HUES48 (cell line): ENCODE results near the gene TSPAN8.
"Not testable (repeated sequence)": the region's sequence is repeated elsewhere in the genome, so short reads cannot be mapped to it uniquely, and the experiment has no call there.

Source experiments
- H3K27ac ChIP-seq: one replicate; pipeline ENCODE4 v1.7.0; 2013; ENCODE audit warnings: low read depth, low read length, inconsistent platforms
- H3K27me3 ChIP-seq: 2 replicates; pipeline ENCODE4 v1.6.1; 2013; ENCODE audit warnings: mild to moderate bottlenecking, low read length; ENCODE audit not compliant: control insufficient read depth, insufficient read depth
- H3K36me3 ChIP-seq: 2 replicates; pipeline ENCODE4 v1.6.1; 2013; ENCODE audit warnings: low read length; ENCODE audit not compliant: control insufficient read depth, insufficient read depth
- H3K4me1 ChIP-seq: 2 replicates; pipeline ENCODE4 v1.6.1; 2013; ENCODE audit warnings: mild to moderate bottlenecking, low read length; ENCODE audit not compliant: control insufficient read depth, insufficient read depth
- H3K4me3 ChIP-seq: 2 replicates; pipeline ENCODE4 v1.5.1; 2013; ENCODE audit warnings: mild to moderate bottlenecking, low read depth, low read length
- H3K9ac ChIP-seq: 2 replicates; pipeline ENCODE4 v1.6.1; 2013; ENCODE audit warnings: mild to moderate bottlenecking, low read depth, low read length, moderate library complexity
- H3K9me3 ChIP-seq: 2 replicates; pipeline ENCODE4 v1.6.1; 2013; ENCODE audit warnings: low read length; ENCODE audit not compliant: control insufficient read depth, insufficient read depth

TSPAN8 gene

GRCh38 chr12:71128191-71128788 is 29.5 kb downstream of the TSPAN8 start:
- no peak overlapping the region for H3K4me3 ChIP-seq
- no peaks in the 10 kb centered on the region for H3K27me3 ChIP-seq
- no peaks in the 10 kb centered on the region for H3K36me3 ChIP-seq
- H3K9ac ChIP-seq, result no peak overlapping the region
- no peak overlapping the region for H3K27ac ChIP-seq
- peaks cover 7% of the 10 kb centered on the region for H3K4me1 ChIP-seq
- no peaks in the 10 kb centered on the region for H3K9me3 ChIP-seq

DNA sequence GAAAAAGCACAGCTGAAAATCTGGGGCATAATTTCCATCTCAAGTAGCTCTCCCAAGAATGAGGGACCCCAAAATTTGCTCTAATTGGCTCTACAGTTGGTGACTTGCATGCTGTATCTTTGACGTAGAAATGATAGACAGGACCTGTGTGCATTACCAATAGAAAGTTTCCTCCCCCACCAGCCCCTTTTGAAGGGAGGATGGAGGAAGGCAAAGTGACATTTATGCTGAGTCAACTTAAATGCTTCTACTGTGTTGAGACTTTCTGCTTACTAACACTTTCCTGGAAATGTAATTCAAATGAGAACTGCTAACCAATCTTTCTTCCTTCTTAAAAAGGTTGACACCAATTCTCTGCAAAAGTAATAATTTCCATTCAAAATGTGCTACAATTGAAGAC is 31.9 kb downstream of the TSPAN8 start:
- no peaks in the 10 kb centered on the region for H3K27me3 ChIP-seq
- H3K27ac ChIP-seq, result no peak overlapping the region
- H3K36me3 ChIP-seq, result no peaks in the 10 kb centered on the region
- peaks cover 7% of the 10 kb centered on the region for H3K4me1 ChIP-seq
- H3K4me3 ChIP-seq, result no peak overlapping the region
- H3K9ac ChIP-seq, result no peak overlapping the region
- H3K9me3 ChIP-seq, result no peaks in the 10 kb centered on the region

DNA sequence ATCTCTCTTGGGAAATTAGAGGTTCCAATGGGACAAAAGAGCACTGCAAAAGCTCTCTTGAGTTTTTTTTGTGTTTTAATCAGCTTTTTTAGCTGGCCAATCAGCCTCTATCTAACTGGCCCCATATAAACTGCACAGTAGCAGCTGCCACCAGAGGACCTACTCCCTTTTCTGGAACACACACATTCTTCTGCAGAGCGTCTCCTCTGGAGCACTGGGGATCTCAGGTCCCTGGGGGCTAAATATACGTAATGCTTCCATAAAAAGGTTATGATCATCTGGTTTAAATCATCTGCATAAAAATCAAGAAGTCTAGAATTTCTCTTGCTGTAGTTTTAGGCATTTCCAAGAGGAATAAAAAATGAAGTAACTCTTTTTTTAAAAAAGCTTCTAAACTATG is 32.3 kb downstream of the TSPAN8 start:
- no peak overlapping the region for H3K4me3 ChIP-seq

GRCh38 chr12:71124835-71125460 is 32.9 kb downstream of the TSPAN8 start:
- H3K9me3 ChIP-seq, result no peaks in the 10 kb centered on the region
- H3K27me3 ChIP-seq, result no peaks in the 10 kb centered on the region
- H3K36me3 ChIP-seq, result no peaks in the 10 kb centered on the region
- no peak overlapping the region for H3K4me3 ChIP-seq
- no peak overlapping the region for H3K9ac ChIP-seq
- H3K4me1 ChIP-seq, result peaks cover 7% of the 10 kb centered on the region
- no peak overlapping the region for H3K27ac ChIP-seq

More for the DNA sequence above, 32.3 kb downstream of the TSPAN8 start:
- Histone ChIP-seq H3K9ac (no peak overlapping the region), H3K9me3 (no peaks in the 10 kb centered on the region), H3K27me3 (no peaks in the 10 kb centered on the region), H3K27ac (no peak overlapping the region), H3K36me3 (no peaks in the 10 kb centered on the region), H3K4me1 (peaks cover 7% of the 10 kb centered on the region)

DNA sequence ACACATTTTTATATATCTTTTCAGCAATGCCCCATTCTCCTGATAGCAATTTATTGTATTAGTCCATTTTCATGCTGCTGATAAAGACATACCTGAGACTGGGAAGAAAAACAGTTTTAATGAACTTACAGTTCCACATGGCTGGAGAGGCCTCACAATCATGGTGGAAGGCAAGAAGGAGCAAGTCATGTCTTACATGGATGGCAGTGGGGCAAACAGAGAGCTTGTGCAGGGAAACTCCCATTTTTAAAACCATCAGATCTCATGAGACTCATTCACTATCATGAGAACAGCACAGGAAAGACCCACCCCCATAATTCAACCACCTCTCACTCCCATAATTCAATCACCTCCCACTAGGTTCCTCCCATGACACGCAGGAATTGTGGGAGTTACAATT is 44.7 kb downstream of the TSPAN8 start:
- H3K36me3 ChIP-seq, H3K4me1 ChIP-seq, H3K27ac ChIP-seq, H3K9ac ChIP-seq, H3K4me3 ChIP-seq, H3K27me3 ChIP-seq: not testable (repeated sequence)
- H3K9me3 ChIP-seq, result peaks cover 12% of the 10 kb centered on the region

DNA sequence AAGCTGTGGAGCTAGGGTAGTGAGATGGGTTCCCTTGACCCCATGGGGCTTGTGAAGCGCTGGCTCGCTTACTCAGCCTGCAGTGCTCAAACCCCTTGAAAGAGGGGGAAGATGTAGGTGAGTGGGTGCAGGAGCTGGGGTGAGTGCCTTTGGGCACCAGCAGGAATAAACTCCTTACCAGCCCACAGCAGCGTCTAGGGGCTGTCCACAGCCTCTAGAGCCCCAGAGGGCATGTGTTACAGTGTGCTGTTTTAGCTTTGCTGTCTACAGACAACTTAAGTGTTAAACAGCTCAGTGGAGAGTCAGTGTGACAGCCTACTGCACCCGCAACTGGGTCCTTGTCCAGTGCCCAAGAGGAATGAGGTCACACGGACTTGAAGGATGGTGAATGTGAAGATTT is 48.0 kb downstream of the TSPAN8 start:
- Histone ChIP-seq H3K36me3 (no peaks in the 10 kb centered on the region), H3K9me3 (peaks cover 12% of the 10 kb centered on the region), H3K9ac (no peak overlapping the region), H3K27ac (no peak overlapping the region), H3K4me1 (no peaks in the 10 kb centered on the region), H3K27me3 (no peaks in the 10 kb centered on the region), H3K4me3 (no peak overlapping the region)

DNA sequence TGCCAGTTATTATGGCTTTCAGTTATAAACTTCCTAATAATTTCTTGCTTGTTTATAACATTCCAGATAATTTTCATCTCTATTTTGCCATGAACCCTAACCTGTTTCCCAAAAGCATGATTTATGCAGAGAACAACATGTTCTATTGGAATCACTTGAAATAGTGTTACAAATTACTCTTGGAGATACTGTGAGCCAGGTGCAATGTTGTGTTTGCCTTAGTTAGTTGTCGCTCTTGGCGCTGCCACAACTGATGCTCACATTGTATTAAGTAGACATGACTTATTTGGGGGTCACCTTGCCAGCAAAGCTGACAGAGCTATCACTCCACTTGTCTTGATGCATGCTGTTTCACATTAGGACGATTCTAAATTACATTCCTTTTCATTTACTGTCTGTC is 49.4 kb downstream of the TSPAN8 start:
- Histone ChIP-seq H3K36me3 (no peaks in the 10 kb centered on the region), H3K4me1 (no peaks in the 10 kb centered on the region), H3K4me3 (no peak overlapping the region)

GRCh38 chr12:71107936-71108335 is 49.9 kb downstream of the TSPAN8 start:
- no peak overlapping the region for H3K4me3 ChIP-seq
- H3K9me3 ChIP-seq, result peaks cover 12% of the 10 kb centered on the region; the same call in 1 of the 2 replicates
- H3K4me1 ChIP-seq, result no peaks in the 10 kb centered on the region
- no peak overlapping the region for H3K9ac ChIP-seq
- H3K27me3 ChIP-seq, result no peaks in the 10 kb centered on the region
- H3K36me3 ChIP-seq, result no peaks in the 10 kb centered on the region
- no peak overlapping the region for H3K27ac ChIP-seq

More for the DNA sequence above, 49.4 kb downstream of the TSPAN8 start:
- Histone ChIP-seq H3K27ac (no peak overlapping the region), H3K9me3 (peaks cover 12% of the 10 kb centered on the region; the same call in 1 of the 2 replicates), H3K27me3 (no peaks in the 10 kb centered on the region), H3K9ac (no peak overlapping the region)

GRCh38 chr12:71105956-71106355 is 51.8 kb downstream of the TSPAN8 start:
- Histone ChIP-seq H3K27ac (no peak overlapping the region), H3K36me3 (no peaks in the 10 kb centered on the region), H3K4me3 (no peak overlapping the region), H3K9me3 (no peaks in the 10 kb centered on the region; the same call in 1 of the 2 replicates), H3K4me1 (no peaks in the 10 kb centered on the region), H3K9ac (no peak overlapping the region), H3K27me3 (no peaks in the 10 kb centered on the region)

DNA sequence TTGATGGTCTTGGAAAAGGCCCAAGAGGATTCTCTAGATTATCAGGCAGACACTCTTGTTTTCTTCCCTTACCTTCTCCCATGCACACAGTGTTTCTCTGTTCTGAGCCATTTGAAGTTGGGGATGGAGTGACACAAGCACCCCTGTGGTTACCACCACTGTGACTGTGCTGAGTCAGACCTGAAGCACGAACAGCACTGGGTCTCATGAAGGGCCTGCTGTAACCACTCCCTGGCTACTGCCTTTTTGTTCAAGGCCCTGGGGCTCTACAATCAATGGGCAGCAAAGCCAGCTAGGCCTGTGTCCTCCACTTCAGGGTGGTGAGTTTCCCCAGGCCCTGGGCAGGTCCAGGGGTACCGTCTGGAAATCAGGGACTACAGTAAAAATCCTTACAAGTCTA is 65.5 kb downstream of the TSPAN8 start:
- no peaks in the 10 kb centered on the region for H3K36me3 ChIP-seq
- no peak overlapping the region for H3K27ac ChIP-seq
- no peaks in the 10 kb centered on the region for H3K9me3 ChIP-seq
- H3K4me3 ChIP-seq, result no peak overlapping the region
- H3K9ac ChIP-seq, result no peak overlapping the region
- no peaks in the 10 kb centered on the region for H3K4me1 ChIP-seq
- no peaks in the 10 kb centered on the region for H3K27me3 ChIP-seq

GRCh38 chr12:71090971-71091370 is 66.8 kb downstream of the TSPAN8 start:
- H3K9ac ChIP-seq, result no peak overlapping the region
- no peak overlapping the region for H3K4me3 ChIP-seq
- H3K27me3 ChIP-seq, result no peaks in the 10 kb centered on the region
- H3K9me3 ChIP-seq, result no peaks in the 10 kb centered on the region
- H3K4me1 ChIP-seq, result no peaks in the 10 kb centered on the region
- H3K36me3 ChIP-seq, result no peaks in the 10 kb centered on the region
- H3K27ac ChIP-seq, result no peak overlapping the region
